HCT116 (cell line): Measurements from ENCODE around the gene ZBTB20.
A peak's percentile ranks its signal among the peaks of the same experiment; 100 is the strongest.

ENCODE experiments used
- ATF3 ChIP-seq: IDR thresholded peaks from 2 replicates; pipeline ENCODE4 v1.6.1; 2012
- CTCF ChIP-seq, 3 experiments: fragments of 200-600 bp in 1 of 3; sonication (generic) in 1 of 3; IDR thresholded peaks in 2 of 3; conservative IDR thresholded peaks in 1 of 3; 2 replicates each; pipeline ENCODE4 v1.5.1; 2012 to 2017; ENCODE audit warnings: low read depth in 2 of 3, low read length in 2 of 3, antibody characterized with exemption in 1 of 3, borderline replicate concordance in 1 of 3, control low read depth in 1 of 3, mild to moderate bottlenecking in 1 of 3, mixed read lengths in 1 of 3, mixed run types in 1 of 3, moderate library complexity in 1 of 3; ENCODE audit not compliant: insufficient read depth in 1 of 3
- EZH2 ChIP-seq: fragments of 200-600 bp; sonication (generic); IDR thresholded peaks from 2 replicates; pipeline ENCODE4 v1.6.1; 2017; ENCODE audit warnings: antibody characterized with exemption, mixed run types
- EZH2phosphoT487 ChIP-seq: fragments of 200-600 bp; IDR thresholded peaks from 2 replicates; pipeline ENCODE4 v1.6.1; 2018; ENCODE audit warnings: antibody characterized with exemption, borderline replicate concordance
- POLR2A ChIP-seq: IDR thresholded peaks from 2 replicates; pipeline ENCODE4 v1.7.0; 2011; ENCODE audit warnings: borderline replicate concordance; ENCODE audit not compliant: insufficient read depth, insufficient read length; ENCODE audit errors: extremely low read depth
- POLR2AphosphoS5 ChIP-seq: IDR thresholded peaks from 2 replicates; pipeline ENCODE4 v1.6.1; 2011; ENCODE audit warnings: mild to moderate bottlenecking, low read depth, low read length, moderate library complexity
- TCF7L2 ChIP-seq: IDR thresholded peaks from 2 replicates; pipeline ENCODE4 v1.7.0; 2011; ENCODE audit warnings: borderline replicate concordance, inconsistent platforms; ENCODE audit not compliant: insufficient read depth, insufficient read length; ENCODE audit errors: extremely low read depth
- YY1 ChIP-seq: IDR thresholded peaks from 2 replicates; pipeline ENCODE4 v1.6.1; 2011; ENCODE audit warnings: low read length, low read depth, moderate library complexity, mild to moderate bottlenecking; ENCODE audit not compliant: insufficient replicate concordance; ENCODE audit errors: extremely low read depth
- ZNF274 ChIP-seq: fragments of 200-500 bp; sonication (Bioruptor generic); IDR thresholded peaks from 2 replicates; pipeline ENCODE4 v1.6.1; 2014; ENCODE audit warnings: mild to moderate bottlenecking, low read depth, low read length, inconsistent platforms

- TF ChIP-seq CTCF (IDR thresholded peaks at IDR 0.05 in 2 of 3, conservative IDR thresholded peaks at IDR 0.05 in 1 of 3; ENCODE audit: borderline replicate concordance in 1 of 3, insufficient read depth in 1 of 3, low read depth in 2 of 3, low read length in 2 of 3), result peak; percentile 43 to 67 (median 59); a peak in 5 of 6 replicates
- no peak for TF ChIP-seq POLR2A
- no peak for TF ChIP-seq ATF3
- TF ChIP-seq YY1, result no peak
- no peak for TF ChIP-seq TCF7L2
- no peak for TF ChIP-seq POLR2AphosphoS5
- TF ChIP-seq EZH2, result no peak
- no peak for TF ChIP-seq EZH2phosphoT487
- TF ChIP-seq ZNF274, result no peak
Observed at GRCh38 chr3:114527036-114527644, 619.9 kb downstream of the ZBTB20 start.
